GM21825 (cell line): ENCODE data around the gene MAMLD1.

Source experiments
- ATAC-seq: cut with Tn5 transposase; IDR thresholded peaks from one replicate; pipeline ENCODE4 v1.9.1; 2021; ENCODE audit warnings: mild to moderate bottlenecking, moderate library complexity; ENCODE audit not compliant: unreplicated experiment

The MAMLD1 gene

GRCh38 chrX:150355913-150356312 is 7.2 kb upstream of the MAMLD1 start:
- ATAC-seq, result no peak

DNA sequence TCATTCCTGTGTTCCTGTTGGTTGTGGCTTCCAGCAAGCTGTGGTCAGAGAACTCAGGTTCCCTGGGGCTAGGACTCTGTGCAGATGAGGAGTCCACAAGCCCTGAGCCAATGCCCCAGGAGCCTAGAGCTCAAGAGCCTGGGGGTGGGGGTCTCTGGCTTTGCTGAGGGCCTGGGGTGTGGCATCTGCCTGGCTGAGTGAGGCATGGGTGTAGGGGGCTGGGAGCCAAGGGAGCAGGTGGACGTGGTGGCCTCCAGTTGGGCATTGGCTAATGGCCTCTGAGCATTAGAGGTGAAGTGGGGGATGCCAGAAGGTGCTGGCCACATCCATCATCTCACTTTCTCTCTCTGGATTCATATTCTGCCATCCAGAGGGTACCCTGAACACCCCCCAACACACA is 5.3 kb upstream of the MAMLD1 start:
- no peak for ATAC-seq

- ATAC-seq, result no peak
These were observed 4.5 kb upstream of the MAMLD1 start for GRCh38 chrX:150358651-150359050.

GRCh38 chrX:150360331-150360730 is 2.8 kb upstream of the MAMLD1 start:
- no peak for ATAC-seq

- ATAC-seq, result no peak
These were observed 1.9 kb upstream of the MAMLD1 start for GRCh38 chrX:150361070-150361776.

DNA sequence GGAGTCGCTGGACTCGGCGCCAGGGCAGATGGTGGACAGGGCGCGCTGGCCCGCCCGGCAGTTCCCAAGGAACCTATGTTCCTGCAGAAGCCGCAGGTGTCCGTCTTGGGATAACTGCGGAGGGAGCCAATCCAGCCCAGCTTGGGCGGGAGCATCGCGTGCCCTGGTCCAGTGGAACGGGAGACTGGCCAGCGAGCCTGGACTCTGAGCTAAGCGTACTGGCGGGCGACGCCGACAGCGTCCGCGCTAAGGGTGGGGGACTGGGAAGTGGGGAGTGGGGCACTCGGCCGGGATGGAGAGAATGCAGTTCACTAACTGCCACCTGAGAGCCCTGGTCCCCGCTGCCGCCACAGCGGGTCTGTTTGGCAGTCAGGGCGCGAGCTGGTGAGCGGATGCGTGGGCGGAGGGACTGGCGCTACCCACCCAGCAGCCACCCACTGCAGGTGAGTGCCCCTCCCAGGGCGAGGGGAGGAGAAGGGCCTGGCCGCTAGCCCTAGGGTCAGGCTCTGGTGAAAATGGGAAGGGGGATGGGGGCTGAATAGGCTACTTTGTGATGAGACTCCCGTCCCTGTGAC is 1.3 kb upstream of the MAMLD1 start:
- no peak for ATAC-seq

DNA sequence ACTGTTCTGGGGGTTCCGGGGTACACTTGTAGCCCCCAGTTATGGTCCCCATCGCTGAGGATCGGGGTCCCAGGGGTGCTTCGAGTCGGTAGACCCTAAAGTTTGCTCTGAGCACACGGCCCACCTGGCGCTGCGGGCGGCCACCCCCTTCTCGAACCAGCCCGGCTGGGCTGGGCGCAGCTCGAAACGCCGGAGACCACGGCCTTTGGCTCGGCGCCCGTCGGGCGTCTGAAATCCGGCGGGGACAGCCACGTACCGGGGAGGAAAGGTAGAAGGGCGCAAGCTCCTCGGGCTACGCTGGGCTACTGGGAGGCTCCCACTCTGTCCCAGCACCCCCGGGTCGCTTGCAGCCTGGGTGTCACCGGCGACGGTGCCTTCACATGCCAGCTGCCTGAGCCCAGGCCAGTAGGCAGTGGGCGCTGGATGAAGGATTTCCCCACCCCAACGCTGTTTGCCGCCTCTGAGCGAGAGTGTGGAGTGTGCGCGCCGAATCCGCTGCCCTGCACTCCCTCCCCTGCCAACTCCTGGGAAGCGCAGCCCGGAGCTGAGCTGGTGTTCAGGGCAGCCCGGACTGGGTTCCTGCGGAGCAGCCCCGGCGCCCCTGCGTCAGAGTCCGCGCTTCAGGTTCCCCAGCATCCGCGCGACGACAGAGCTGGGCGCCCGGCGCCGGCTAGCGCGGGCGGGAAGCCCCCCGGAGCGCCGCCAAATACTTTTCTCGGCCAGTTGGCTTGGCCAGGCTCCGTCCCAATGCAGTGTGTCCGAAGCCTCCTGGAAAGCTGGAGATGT is 637 bp downstream of the MAMLD1 start:
- no peak for ATAC-seq

DNA sequence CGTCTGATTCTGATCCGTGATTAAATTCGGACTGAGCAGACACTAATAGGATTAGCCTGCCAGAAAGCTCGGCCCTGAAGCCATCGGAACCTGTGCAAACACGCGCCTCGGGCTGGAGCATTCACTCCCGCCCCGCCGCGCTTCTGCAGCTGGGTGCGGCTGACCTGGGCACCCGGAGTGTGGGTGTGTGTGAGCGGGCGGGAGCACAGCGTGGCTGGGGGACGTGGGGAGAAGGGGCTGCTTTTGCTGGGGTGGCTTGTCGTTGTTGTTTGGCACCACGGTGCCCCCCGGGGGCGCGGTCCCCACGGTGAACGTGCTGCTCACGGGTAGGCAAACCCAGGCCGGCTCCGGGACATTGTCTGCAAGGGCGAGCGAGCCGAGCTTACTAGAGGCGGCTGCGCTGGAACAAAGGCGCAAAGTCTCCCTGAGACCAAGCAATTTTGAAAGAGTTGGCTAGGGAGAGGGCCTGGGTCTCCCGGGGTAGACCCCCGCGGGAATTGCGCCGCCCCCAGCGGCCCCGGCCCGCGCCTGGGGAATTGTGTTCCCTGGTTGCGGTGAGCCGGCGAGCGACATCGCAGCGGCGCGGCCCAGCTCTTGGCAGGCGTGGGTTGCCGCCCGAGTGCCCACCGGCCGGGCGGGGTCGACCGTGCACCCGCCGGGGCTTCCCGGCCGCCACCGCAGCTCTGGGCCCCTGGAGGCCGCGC is 1.4 kb downstream of the MAMLD1 start:
- ATAC-seq, result no peak

DNA sequence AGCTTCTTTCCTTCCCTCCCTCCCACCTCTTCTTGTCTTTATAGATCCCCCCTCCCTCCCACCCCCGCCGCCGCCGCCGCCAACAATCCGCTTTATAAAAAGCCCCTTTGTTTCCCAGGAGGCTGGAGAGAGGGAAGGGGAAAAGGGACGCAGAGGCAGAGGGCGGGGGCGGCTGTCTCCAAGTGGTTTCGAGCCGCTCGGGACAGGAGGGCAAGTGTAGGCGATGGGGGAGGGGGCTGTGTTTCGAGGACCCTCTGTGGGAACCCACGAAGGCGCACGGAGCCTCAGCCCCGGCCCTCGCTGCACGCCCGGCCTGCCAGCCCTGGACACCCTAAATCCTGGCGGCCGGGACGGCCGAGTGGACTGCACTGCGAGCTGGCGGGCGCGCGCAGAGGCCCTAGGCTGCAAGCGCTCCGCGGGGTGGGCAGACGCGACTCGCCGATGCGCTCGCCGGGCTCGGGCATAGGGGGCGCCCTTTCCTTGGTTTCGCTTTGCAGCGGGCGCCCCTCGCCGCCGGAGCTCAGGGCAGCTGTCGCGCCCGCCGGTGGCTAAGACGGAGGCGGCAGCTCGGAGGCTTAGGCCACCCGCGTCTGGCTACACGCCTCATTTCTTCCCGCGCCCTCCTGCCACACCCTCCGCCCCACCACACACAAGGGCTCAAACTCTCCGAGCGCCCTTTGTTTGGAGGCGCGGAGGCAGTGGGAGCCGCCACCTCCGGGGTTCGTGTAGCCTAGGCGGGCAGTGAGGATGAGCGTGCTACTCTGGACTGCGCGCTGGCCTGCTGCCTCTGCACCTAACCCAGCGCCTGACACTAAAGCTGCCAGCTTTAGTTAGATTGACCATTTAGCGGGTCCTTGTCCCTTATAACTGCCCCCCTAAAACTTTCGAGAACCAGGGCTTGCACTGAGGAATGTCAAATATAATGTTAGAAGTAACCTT is 2.2 kb downstream of the MAMLD1 start:
- no peak for ATAC-seq

GRCh38 chrX:150365990-150366911 is 3.1 kb downstream of the MAMLD1 start:
- ATAC-seq, result no peak

GRCh38 chrX:150366951-150367545 is 3.9 kb downstream of the MAMLD1 start:
- ATAC-seq, result no peak

DNA sequence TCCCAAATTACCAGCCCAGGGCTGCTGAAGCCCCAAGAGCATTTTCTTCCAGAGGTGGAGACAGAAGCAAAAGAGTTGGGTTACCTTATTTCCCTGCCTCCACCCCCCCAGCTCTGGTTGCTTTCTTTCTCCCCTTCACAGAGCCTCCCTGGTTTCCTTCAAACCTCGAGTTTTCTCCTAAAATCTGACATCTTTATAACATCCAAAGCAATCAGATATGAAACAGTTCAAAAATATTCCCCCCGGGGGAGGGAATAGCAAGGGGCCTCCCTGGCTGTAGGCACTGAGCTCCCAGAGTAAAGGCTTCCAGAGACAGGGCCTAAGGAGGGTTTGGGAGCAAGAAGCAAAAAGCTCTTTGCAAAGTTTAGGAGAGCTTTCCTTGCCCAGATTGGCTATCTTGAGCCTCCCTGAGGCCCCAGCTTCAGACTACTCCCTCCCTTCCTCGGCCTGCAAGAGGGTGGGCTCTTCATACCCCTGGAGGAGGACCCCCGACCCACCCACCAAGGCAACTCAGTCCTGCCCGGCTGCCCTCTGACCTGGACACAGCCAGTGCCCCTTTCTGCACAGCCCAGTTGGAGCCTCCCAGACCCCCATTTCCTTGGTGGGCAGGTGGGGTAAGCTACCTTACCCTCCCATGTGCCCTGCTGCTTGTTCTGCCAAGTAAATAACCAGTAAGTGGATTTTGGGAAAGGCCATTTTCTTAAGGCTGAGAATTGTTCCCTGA is 7.6 kb downstream of the MAMLD1 start:
- no peak for ATAC-seq

GRCh38 chrX:150371877-150372276 is 8.8 kb downstream of the MAMLD1 start:
- no peak for ATAC-seq

DNA sequence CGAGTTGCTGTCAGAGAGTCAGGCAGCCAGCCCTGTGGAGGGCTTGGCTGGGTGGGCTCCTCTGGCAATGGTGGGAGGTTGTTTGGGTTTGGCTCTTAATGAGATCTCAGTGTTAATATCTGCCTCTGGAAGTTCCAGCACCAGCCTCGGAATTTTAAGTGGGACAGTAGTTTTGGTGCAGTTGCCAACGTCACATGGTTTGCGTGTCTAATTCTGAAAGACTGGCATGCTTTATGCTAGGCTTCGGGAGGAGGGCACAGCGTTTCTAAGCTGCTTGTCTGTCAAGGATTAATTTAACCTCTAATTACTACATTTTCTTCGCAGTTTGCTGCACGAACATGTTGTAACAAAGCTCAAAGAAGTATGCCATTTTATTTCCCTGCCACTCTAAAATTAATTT is 9.2 kb downstream of the MAMLD1 start:
- no peak for ATAC-seq

DNA sequence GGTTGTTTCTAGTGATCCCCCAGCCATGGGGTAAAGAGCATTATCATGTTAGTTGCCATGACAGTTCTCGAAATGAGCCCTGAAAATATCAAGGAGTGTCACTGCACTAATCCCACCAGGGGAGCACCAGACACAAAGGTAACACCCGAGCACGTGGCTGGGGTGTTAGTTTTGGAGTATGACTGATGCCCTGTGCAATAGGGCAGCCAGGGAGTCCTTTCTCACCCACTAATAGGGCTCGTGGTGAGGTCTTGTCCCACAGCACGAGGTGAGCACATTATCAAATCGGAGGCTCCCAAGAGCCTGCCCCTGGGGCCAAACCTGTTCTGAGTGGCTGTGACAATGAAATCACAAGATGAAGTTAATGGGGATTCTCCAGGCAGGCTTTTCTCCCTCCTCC is 9.6 kb downstream of the MAMLD1 start:
- ATAC-seq, result no peak

- ATAC-seq, result no peak
These were observed 12.2 kb downstream of the MAMLD1 start for GRCh38 chrX:150375243-150375770.

- no peak for ATAC-seq
These were observed 13.9 kb downstream of the MAMLD1 start for GRCh38 chrX:150377005-150377404.

DNA sequence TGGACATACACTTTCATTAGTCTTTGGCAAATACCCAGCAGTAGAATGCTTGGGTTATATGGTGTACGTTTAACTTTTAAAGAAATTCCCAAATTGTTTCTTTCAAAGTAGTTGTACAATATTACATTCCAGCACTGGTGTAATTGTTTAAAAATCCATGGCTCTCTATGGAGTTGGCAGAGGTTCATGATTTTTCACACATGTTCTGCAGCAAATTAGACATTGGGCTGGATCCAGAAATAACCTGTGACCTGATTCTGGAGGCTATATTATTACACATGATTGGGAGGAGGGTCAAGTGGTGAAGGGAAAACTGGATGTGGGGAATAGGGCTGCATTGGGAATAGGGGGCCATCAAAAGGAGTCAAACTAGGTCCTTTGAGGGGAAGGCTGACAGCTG is 41.9 kb downstream of the MAMLD1 start:
- no peak for ATAC-seq
